BJ (cell line): ENCODE measurements around the gene GUCY1A1. TPM values are rescaled to one million over a fixed set of nuclear protein-coding genes. Genes with fewer than 3 reads are reported as not detected.

Source experiments
- CTCF ChIA-PET: fragments of 350-600 bp; formaldehyde crosslinking; extraction: SDS; loops from one replicate; lab custom pipeline; 2021; ENCODE audit warnings: antibody characterized with exemption, inconsistent platforms; lab: Yijun Ruan, JAX
- POLR2A ChIA-PET: fragments of 300-600 bp; sonication (Branson Sonifier 250); formaldehyde crosslinking; extraction: SDS; loops from one replicate; lab custom pipeline; 2021; ENCODE audit warnings: antibody characterized with exemption; lab: Charles Lee
- DNase-seq: peaks from one replicate; pipeline ENCODE4 v3.0.0-alpha.2; 2011; ENCODE audit warnings: low read depth
- H3K27me3 ChIP-seq: 2 replicates; pipeline ENCODE4 v1.6.0; 2011; ENCODE audit warnings: low read length; ENCODE audit not compliant: control insufficient read depth, insufficient read depth
- H3K36me3 ChIP-seq: 2 replicates; pipeline ENCODE4 v1.5.1; 2011; ENCODE audit warnings: low read length; ENCODE audit not compliant: control insufficient read depth, insufficient read depth
- H3K4me3 ChIP-seq: 2 replicates; pipeline ENCODE4 v1.5.1; 2011; ENCODE audit warnings: low read depth, mild to moderate bottlenecking, control low read depth, low read length
- CTCF ChIP-seq: IDR thresholded peaks from 2 replicates; pipeline ENCODE4 v1.5.1; 2011; ENCODE audit warnings: low read depth, mild to moderate bottlenecking, control low read depth, inconsistent platforms, low read length, moderate library complexity; ENCODE audit not compliant: insufficient read depth
- polyA plus RNA-seq: library from polyadenylated mRNA; depleted of rRNA; stranded (reverse); fragments of >200 nt; gene quantifications from 2 replicates; pipeline ENCODE4 v1.2.3, GENCODE V29; 2011

GUCY1A1 gene
- polyA plus RNA-seq, 1 experiment, result 0.23 TPM

GRCh38 chr4:155772459-155773195, 106.0 kb downstream of the GUCY1A1 start:
- Histone ChIP-seq H3K36me3 (no peaks in the 10 kb centered on the region), H3K4me3 (no peak overlapping the region), H3K27me3 (no peaks in the 10 kb centered on the region)
- ChIA-PET POLR2A (no interaction called here), CTCF (interaction anchor here (0.6 to 1.6 kb wide), 4 partner anchors 15 to 435 kb away, joined by 3 to 5 read pairs (median 3); partner anchors contain the start of gene CTSO)
- DNase-seq, result no peak
- TF ChIP-seq CTCF, result no peak

GRCh38 chr4:155773196-155773800, 106.7 kb downstream of the GUCY1A1 start:
- TF ChIP-seq CTCF, result no peak
- Histone ChIP-seq H3K27me3 (no peaks in the 10 kb centered on the region), H3K36me3 (no peaks in the 10 kb centered on the region), H3K4me3 (no peak overlapping the region)
- DNase-seq, result no peak
- CTCF ChIA-PET, result interaction anchor here (0.6 to 1.6 kb wide), 4 partner anchors 14 to 436 kb away, joined by 3 to 5 read pairs (median 3); partner anchors contain the start of gene CTSO
- POLR2A ChIA-PET, result no interaction called here

- CTCF ChIA-PET, result interaction anchor here (0.9 to 1.6 kb wide), 4 partner anchors 13 to 336 kb away, joined by 3 to 5 read pairs (median 3); partner anchors contain the start of gene CTSO
Observed at GRCh38 chr4:155774033-155774432, 107.4 kb downstream of the GUCY1A1 start.

GRCh38 chr4:155777971-155778735, 111.5 kb downstream of the GUCY1A1 start:
- Histone ChIP-seq H3K36me3 (no peaks in the 10 kb centered on the region), H3K4me3 (no peak overlapping the region), H3K27me3 (no peaks in the 10 kb centered on the region)
- ChIA-PET CTCF (interaction anchor here (1.9 kb wide), 1 partner anchor 9 kb away, joined by 9 read pairs; no protein-coding TSS in a partner anchor), POLR2A (no interaction called here)
- no peak for TF ChIP-seq CTCF
- DNase-seq, result no peak

More at GRCh38 chr4:155774033-155774432, 107.4 kb downstream of the GUCY1A1 start:
- DNase-seq, result no peak
- Histone ChIP-seq H3K4me3 (no peak overlapping the region), H3K27me3 (no peaks in the 10 kb centered on the region), H3K36me3 (no peaks in the 10 kb centered on the region)
- TF ChIP-seq CTCF, result no peak
- POLR2A ChIA-PET, result no interaction called here

GRCh38 chr4:155780775-155781174, 114.1 kb downstream of the GUCY1A1 start:
- TF ChIP-seq CTCF, result no peak
- ChIA-PET CTCF (no interaction called here), POLR2A (no interaction called here)
- DNase-seq, result no peak
- no peaks in the 10 kb centered on the region for H3K36me3 ChIP-seq
- no peaks in the 10 kb centered on the region for H3K27me3 ChIP-seq
- H3K4me3 ChIP-seq, result no peak overlapping the region
